AML-193 (cell line): ENCODE data around the gene NEK8.
"Not testable (repeated sequence)": the region's sequence is repeated elsewhere in the genome, so short reads cannot be mapped to it uniquely, and the experiment has no call there.

Source experiments
- DNase-seq, 2 experiments: peaks; one replicate each; lab custom pipeline; 2025; lab: John Stamatoyannopoulos, UW

Gene NEK8

GRCh38 chr17:28710861-28711722 is 17.5 kb upstream of the NEK8 start:
- DNase-seq, result peak; percentile 87 to 89

GRCh38 chr17:28711723-28712031 is 16.9 kb upstream of the NEK8 start, which contains the start of gene PROCA1:
TSS of gene PROCA1 (minus strand) at chr17:28711888. CDS start at chr17:28711660, 228 bp downstream.
- no peak for DNase-seq

- peak; percentile 77 to 83 for DNase-seq
These were observed 16.4 kb upstream of the NEK8 start for GRCh38 chr17:28712032-28712704.

GRCh38 chr17:28712705-28713415 is 15.7 kb upstream of the NEK8 start:
- no peak for DNase-seq

GRCh38 chr17:28714281-28714680 is 14.3 kb upstream of the NEK8 start:
- no peak for DNase-seq

- no peak for DNase-seq
These were observed 13.4 kb upstream of the NEK8 start for GRCh38 chr17:28715217-28715616.

GRCh38 chr17:28716740-28717577 is 11.6 kb upstream of the NEK8 start:
- DNase-seq, result no peak

GRCh38 chr17:28717578-28718332 is 10.8 kb upstream of the NEK8 start, which contains the start of gene RAB34:
TSS of gene RAB34 (minus strand) at chr17:28717868. CDS start at chr17:28717266, 602 bp downstream.
- no peak for DNase-seq

GRCh38 chr17:28718333-28719020 is 10.1 kb upstream of the NEK8 start:
- no peak for DNase-seq

- DNase-seq, result no peak
These were observed 9.6 kb upstream of the NEK8 start for GRCh38 chr17:28719021-28719433.

- peak; percentile 20 to 34 for DNase-seq
These were observed 8.2 kb upstream of the NEK8 start for GRCh38 chr17:28720247-28720996.

- not testable (repeated sequence) for DNase-seq
These were observed 7.6 kb upstream of the NEK8 start for GRCh38 chr17:28720997-28721329.

GRCh38 chr17:28722417-28723158 is 6.0 kb upstream of the NEK8 start:
- no peak for DNase-seq

GRCh38 chr17:28723159-28723835 is 5.3 kb upstream of the NEK8 start:
- DNase-seq, result no peak

GRCh38 chr17:28723836-28724499 is 4.6 kb upstream of the NEK8 start:
- DNase-seq, result not testable (repeated sequence)

GRCh38 chr17:28724500-28725165 is 4.0 kb upstream of the NEK8 start:
- DNase-seq, result no peak

GRCh38 chr17:28725166-28725659 is 3.4 kb upstream of the NEK8 start:
- peak in 1 of 2 experiments; percentile 47 for DNase-seq
